IPS DF 19.7 (cell line): Measurements from ENCODE around the gene FNDC3B.

ENCODE experiments used
- DNase-seq: peaks from one replicate; pipeline ENCODE4 v3.0.0-alpha.2; 2013; ENCODE audit warnings: low read depth, low spot score

FNDC3B gene

DNA sequence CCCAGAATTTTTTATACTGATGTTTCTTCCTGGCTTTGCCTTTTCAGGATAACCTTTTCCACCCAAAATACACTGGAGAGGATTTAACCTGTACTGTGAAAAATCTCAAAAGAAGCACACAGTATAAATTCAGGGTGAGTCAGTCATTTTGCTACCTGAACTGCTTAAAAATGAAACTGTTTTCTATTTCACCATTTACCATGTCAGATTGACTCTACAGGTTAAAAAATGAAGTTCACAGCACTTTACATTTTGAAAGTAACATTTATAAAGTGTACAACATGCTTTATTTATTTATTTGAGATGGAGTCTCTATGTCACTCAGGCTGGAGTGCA, 293.6 kb downstream of the FNDC3B start:
- DNase-seq, result no peak

DNA sequence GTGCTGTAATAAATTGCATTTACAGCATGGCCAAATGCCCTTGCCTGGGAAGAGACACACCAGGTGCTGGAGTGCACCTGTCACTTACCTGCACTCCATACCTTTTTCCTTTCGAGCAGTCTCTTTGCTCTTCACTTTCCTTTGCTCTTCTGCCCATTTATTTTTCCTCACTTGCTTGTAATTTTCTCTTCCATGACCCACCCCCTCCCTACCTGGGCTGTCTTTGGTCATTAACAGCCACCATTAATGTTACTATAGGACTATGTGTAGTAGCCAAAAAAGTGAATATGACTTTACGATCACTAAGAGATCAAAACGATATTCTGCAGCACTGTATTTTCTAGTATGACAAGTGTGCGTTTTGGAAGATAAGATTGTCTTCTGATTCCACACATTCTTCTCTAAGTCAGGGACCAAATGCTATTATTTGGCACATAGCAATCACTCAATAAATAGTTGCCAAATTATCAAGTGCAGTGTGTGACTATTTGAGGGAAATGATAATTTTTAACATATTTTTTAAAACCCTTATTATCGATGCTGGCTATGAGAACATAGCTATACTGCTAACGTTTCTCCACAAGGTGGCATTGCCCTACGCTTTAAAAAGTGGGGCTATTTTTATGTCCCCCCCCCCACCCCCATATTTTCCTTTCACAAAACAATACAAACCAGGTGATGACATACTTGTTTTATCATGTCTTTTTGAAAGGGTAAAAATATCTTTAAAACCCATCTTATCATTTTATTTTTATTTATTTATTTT, 294.5 kb downstream of the FNDC3B start:
- DNase-seq, result no peak

DNA sequence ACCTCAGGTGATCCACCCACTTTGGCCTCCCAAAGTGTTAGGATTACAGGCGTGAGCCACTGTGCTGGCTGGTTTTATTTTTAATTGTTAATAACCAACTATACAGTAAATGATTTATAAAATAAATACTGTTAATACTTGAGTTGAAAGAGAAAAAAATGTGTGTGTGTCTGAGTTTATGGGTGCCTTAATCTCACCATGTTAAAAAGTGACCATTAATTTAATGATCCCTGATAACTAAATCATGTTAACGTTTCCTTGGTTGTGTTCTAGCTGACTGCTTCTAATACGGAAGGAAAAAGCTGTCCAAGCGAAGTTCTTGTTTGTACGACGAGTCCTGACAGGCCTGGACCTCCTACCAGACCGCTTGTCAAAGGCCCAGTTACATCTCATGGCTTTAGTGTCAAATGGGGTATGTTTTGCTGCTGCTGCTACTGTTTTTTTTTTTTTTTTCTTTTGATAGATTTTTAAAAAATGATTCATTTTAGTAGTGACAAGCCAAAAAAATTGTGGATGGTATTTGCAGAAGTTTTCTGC, 295.4 kb downstream of the FNDC3B start:
- no peak for DNase-seq

DNA sequence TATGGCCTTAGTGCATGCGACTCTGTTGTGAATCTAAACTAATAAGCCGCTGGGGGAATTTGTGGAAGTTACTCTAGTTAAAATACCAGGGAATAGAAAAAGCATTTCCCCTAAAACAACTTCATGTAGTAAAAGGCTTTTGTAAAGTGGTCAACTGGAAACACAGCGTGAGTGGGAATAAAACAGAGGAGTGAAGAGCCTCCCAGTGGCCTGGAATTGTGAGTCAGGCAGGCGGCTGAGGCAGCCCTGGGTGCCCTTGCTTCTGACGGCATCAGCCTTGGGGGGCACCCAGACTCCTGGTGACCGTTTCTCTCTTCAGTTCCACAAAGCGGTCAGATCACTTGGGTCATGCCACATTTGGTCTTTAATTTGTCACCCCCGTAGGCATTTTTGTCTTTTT, 300.5 kb downstream of the FNDC3B start:
- DNase-seq, result no peak

DNA sequence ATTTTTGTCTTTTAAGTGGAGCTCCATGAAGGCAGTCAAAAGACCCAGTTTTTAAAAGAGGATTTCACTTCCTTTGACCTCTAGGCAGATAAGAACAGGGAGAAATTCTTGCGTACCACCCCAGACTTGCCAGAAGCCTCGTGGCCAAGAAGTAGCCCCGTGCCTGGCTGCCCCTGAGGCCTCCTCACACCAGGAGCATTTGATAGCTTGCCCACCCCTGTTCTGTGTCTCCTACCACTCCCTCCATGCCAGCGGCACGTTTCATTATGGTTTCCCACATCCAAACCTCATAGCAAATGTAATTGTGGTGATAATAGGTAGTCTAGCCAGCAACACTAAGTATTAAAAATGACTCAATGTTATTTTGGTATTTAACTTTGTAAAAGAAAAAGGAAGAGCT, 301.2 kb downstream of the FNDC3B start:
- no peak for DNase-seq

DNA sequence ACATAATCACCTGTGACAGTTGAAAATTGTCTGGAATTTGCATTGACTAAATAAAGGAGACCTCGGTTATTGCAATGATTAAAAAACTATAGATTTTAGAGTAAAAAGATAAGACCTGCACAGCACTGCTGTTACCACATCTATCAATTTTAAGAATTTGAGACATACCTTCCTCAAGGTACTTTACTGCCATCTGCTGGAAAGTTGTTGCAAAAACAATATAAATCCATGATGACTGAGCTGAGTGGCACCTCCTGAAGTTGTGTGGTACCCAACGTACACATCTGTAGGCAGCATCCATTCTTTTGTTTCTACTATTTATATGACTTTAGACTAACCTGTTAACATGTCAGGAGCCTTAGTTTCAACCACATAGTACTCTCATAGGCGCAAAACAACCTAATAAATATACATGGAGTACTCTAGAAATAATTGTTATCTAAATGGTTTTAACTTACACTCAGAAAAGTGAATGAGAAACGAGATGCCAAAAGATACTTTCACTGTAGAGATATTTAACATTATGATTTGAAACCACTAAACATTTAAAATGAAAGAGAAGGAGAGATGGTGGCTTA, 302.2 kb downstream of the FNDC3B start:
- no peak for DNase-seq

DNA sequence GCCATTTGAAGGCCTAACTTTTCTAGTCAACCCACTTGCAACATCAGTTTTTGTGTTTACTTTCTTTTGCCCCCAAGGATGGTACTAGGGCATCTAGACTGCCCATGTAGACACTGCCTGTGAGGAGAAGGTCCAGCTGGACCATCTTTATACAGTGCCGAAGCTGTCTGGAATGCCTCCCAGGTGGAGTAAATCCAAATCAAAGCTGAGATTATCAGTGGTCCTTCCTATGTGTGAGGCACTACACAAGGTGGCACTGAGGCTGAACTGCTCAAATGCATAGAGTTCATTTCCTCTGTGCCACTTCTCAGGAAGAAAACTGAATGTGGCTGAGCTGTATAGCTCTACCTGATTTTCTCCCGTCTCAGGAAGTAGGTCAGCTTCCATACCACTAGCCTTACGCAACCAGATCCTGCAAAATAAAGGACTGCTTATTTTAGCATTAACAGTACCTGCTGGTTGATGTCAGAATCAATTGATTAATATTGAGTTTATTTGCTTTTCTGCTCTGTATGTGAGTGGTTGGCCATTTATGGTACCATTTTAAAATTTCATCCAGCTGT, 302.8 kb downstream of the FNDC3B start:
- DNase-seq, result no peak

DNA sequence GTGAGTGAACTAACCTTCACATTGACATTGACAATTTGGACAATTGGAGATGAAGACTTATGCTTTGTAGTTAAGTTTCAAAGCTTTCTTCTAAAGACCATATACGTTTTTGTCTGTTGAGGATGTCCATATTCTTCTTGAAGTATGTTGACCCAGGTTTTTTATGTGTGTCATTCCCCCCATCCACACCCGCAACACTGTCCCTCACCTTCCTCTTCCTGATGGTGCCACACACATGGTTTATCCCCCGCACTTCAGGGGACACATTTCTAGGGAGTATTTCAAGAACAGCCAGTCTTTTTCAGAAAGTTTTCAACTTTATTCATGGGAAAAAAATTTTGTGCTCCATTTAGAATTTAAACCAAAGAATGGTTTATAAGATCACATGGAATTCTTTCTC, 303.7 kb downstream of the FNDC3B start:
- no peak for DNase-seq

DNA sequence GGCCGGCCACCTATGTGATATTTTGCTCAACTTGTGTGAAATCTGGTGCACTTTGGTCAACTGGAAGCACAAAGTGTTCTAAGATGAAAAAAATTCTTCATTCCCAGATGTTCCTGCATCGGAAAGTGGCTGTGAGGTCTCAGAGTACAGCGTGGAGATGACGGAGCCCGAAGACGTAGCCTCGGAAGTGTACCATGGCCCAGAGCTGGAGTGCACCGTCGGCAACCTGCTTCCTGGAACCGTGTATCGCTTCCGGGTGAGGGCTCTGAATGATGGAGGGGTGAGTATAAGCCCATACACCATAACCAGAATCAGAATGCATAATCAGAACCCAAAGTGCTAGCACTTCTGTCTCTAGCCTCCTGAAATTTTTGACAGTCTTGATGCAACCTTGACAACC, 304.6 kb downstream of the FNDC3B start:
- no peak for DNase-seq

DNA sequence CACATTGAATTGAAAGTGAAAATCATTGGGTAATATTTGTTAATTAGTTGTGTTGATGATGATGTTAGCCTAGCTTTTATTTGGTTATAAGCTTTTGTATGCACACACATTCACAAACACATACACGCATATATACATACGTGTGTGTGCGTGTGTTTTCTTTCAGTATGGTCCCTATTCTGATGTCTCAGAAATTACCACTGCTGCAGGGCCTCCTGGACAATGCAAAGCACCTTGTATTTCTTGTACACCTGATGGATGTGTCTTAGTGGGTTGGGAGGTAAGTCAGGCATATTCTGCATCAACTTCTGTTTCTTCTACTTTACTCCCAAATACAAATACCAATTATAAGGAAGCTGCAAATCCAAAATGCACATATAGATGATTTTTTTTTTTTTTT, 306.8 kb downstream of the FNDC3B start:
- no peak for DNase-seq

DNA sequence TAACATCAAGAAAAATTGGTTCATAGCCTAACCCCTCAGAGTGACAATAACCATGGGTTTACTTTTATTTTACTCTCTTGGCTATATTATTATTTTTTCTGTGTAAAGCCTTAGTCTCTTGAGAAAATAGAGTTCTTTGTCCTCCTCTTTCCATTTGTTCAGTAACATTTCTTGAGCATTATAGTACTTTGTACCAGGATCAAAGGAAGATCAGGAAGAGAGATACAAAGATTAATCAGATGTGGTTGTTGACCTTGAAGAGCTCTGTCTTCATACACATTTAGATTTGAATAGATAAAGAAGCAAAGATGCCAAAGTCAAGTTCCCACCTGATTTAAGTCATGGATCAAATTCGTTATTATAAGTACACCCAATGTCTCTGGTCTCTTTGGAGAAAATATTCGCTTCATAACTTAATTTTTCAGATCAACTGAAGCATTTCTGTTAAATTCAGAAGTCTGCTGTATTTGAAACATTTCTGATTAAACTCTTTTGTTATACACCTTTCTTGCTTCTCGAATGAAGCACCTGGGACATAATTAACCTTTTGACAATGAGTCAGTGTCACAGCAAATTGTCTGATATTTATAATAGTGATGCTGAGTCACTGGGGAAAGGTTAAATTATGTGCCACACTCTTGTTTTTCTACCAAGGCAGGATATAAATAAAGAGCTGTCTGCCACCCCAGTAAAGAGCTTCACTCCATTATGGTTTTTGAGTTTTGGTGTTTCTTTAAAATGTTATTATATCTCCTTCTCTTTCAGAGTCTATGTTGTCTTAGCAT, 308.7 kb downstream of the FNDC3B start:
- DNase-seq, result no peak

DNA sequence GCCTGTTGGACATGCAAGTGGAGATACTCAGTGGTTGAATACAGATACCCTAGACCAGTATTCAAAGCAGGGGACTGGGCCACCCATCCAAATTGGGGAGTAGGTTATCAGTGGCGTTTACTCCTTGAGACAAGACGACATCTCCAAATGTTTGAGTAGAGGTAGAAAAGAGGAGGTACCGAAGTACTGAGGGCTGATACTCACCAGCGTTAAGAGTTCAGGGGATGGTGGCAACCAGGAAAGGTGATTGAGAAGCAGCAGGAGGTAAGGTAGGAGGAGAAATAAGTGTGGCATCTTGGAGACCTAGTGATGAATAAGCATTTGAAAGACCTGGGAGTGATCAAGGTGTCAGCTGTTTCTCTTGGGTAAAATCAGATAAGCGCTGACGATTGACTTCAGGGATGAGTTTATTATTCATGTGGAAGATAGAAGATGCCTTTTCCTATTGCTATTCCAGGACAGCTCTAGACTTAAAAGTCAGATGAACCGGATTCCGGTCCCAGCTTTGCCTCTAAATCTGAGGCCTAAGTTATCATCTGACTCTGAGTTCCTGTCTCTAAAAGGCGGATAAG, 312.6 kb downstream of the FNDC3B start:
- no peak for DNase-seq

DNA sequence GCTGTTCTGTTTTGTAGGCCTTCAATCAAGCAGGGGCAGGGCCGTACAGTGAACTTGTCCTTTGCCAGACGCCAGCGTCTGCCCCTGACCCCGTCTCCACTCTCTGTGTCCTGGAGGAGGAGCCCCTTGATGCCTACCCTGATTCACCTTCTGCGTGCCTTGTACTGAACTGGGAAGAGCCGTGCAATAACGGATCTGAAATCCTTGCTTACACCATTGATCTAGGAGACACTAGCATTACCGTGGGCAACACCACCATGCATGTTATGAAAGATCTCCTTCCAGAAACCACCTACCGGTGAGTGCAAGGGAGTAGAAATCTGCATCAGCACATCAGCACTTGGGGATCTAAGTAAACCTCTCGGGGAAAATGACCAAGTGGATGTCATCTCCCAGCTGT, 313.4 kb downstream of the FNDC3B start:
- no peak for DNase-seq

DNA sequence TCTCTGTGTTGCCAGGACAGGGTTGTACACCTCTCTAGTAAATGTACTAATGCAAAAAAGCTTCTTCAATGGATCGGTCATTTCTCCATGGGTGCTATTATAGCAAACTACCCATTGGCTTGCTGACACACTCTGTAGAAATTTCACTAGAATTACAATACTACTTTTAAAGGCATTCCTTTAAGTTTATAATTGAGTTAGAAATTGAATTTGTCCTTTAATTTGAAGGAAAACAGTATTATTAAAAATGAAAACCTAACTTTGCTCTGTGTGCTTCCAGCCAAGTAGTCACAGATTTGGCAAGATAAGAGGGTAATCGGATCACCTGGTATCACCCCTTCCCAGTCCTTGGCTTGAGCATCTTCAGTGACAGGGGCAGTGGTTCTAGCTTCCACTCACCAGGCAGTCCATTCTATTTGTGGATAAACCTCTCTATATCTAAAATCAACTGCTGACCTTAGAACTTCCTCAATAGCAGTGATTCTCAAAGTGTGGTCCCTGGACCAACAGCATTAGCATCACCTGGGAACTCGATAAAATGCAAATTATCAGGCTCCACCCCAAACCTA, 315.6 kb downstream of the FNDC3B start:
- no peak for DNase-seq

DNA sequence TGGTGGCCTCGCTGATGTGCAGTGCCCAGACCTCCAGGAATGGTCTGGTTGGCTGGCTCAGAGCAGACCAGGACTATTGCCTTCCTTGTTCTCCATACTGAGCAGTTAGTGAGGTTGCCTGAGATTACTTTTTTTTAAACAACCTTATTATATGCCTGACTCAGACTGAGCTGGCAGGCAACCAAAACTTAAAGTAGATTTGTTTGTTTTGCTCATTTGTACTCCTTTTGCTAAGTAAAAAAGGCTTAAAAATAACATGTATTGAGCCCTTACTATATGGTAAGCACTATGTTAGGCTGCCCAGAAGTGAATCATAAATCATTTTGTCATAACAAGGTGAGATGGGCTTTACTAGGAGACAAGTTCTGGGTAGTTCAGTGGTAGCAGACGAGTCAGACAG, 316.5 kb downstream of the FNDC3B start:
- no peak for DNase-seq

DNA sequence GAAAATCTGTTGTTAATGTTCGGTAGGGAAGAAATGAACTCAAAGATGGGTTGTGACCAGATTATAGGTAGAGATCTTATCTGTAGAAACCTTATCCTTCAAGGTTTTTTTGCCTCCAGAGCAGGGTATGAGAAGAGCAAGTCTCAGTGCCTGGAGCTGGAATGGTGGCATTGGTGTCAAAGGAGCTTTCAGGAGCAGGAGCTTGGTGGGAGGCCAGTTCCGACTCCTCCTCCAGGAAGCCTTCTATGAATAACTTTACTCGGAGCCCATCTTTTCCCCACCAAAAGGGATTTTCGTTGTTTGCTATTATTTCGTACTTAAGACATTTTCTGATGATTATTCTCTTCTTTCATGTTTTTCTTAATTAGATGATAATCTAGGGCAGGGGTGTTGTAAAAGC, 317.0 kb downstream of the FNDC3B start:
- no peak for DNase-seq

DNA sequence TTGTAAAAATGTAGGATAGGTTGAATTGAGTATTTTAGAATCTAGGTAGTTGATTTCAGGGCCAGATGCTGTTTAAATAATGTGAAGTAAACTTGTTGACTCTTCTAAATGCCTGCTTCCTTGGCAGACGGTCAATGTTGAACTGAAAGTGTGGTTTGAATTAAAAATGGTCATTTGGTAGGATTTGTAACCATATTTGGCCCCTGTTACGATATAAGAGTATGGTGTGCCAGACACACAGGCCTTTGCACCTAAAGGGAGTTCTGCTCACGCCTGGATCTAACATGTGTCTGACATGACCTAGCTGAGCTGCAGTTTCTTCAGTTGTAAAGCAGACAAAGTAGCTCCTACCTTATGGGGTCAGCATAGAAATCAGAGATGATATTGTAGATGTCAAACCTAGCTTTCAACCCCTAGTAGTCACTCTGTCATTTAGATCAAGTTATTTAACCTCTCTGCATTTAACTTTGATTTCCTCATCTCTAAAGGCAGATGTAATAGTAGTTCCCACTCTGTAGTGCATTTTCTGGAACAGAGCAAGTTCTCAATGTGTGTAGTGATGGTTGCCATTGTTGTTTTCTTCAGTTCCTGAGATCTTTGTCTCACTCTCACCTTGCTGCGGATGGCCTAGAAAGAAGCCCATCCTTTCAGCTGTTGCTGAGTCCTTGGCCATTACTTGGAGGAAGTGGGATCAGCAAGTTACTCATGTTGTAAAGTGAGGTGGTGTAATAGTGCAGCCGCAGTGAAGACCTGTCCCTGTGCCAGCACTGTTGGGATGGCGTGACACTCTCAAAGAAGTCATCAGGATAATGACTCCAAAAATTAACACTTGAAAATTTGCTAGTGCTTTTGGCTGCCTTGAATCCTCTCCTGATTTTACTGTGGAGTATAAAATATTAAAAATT, 318.7 kb downstream of the FNDC3B start:
- DNase-seq, result no peak

DNA sequence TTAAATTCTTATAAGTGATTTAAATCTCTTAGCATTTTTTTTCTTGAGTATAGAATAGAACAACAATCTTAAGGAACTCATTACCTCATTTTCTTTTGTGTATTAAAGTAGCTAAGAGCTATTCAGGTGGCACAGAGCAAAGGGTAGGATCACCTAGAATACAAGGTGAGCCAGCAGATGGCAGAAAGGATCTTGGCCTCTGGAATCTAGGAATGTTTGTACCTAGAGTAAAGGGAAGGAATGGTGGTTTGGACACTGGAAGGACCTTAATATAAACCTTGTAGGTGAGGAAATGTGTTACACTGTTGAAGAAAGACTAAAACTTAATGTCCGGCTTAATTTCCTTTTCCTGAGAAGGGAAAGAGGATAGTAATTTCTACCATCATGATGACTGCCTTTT, 319.9 kb downstream of the FNDC3B start:
- no peak for DNase-seq

DNA sequence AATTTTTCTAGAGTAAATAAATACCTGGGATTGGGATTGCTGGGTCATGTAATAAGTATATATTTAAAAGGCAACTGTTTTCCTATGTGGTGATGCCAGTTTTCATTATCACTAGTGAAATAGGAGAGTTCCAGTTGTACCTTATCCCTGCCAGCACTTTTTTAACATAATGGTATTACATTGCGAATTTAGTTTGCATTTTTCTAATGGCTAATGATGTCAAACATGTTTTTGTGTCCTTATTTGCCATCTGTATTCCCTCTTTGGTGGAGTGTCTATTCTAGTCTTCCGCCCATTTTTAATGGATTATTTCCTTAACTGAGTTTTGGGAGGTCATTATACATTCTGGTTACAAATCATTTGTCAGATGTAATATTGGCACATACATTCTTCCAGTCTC, 320.6 kb downstream of the FNDC3B start:
- DNase-seq, result no peak

DNA sequence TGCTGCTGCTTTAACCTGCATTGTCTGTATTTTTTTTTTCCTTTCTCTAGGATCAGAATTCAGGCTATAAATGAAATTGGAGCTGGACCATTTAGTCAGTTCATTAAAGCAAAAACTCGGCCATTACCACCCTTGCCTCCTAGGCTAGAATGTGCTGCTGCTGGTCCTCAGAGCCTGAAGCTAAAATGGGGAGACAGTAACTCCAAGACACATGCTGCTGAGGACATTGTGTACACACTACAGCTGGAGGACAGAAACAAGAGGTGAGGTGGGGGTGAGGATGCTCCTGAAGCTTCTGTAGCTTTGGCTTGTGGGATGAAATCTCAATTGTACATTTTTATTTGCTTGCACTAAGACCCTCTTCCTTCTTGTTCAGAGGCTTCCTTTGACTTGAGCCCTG, 323.2 kb downstream of the FNDC3B start:
- DNase-seq, result no peak
